BJ (cell line): ENCODE results near the gene CTSW. TPM values are rescaled to one million over a fixed set of nuclear protein-coding genes. Genes with fewer than 3 reads are reported as not detected.
"Not testable (repeated sequence)": the region's sequence is repeated elsewhere in the genome, so short reads cannot be mapped to it uniquely, and the experiment has no call there.

ENCODE experiments used
- CTCF ChIA-PET: fragments of 350-600 bp; formaldehyde crosslinking; extraction: SDS; loops from one replicate; lab custom pipeline; 2021; ENCODE audit warnings: antibody characterized with exemption, inconsistent platforms; lab: Yijun Ruan, JAX
- POLR2A ChIA-PET: fragments of 300-600 bp; sonication (Branson Sonifier 250); formaldehyde crosslinking; extraction: SDS; loops from one replicate; lab custom pipeline; 2021; ENCODE audit warnings: antibody characterized with exemption; lab: Charles Lee
- DNase-seq: peaks from one replicate; pipeline ENCODE4 v3.0.0-alpha.2; 2011; ENCODE audit warnings: low read depth
- H3K27me3 ChIP-seq: 2 replicates; pipeline ENCODE4 v1.6.0; 2011; ENCODE audit warnings: low read length; ENCODE audit not compliant: control insufficient read depth, insufficient read depth
- H3K36me3 ChIP-seq: 2 replicates; pipeline ENCODE4 v1.5.1; 2011; ENCODE audit warnings: low read length; ENCODE audit not compliant: control insufficient read depth, insufficient read depth
- H3K4me3 ChIP-seq: 2 replicates; pipeline ENCODE4 v1.5.1; 2011; ENCODE audit warnings: low read depth, mild to moderate bottlenecking, control low read depth, low read length
- polyA plus RNA-seq: library from polyadenylated mRNA; depleted of rRNA; stranded (reverse); fragments of >200 nt; gene quantifications from 2 replicates; pipeline ENCODE4 v1.2.3, GENCODE V29; 2011
- TF ChIP-seq, protein P1 (sequence below): IDR thresholded peaks from 2 replicates; pipeline ENCODE4 v1.5.1; 2011; ENCODE audit warnings: low read depth, mild to moderate bottlenecking, control low read depth, inconsistent platforms, low read length, moderate library complexity; ENCODE audit not compliant: insufficient read depth

Gene CTSW
- polyA plus RNA-seq, 1 experiment, result 0.21 TPM

DNA sequence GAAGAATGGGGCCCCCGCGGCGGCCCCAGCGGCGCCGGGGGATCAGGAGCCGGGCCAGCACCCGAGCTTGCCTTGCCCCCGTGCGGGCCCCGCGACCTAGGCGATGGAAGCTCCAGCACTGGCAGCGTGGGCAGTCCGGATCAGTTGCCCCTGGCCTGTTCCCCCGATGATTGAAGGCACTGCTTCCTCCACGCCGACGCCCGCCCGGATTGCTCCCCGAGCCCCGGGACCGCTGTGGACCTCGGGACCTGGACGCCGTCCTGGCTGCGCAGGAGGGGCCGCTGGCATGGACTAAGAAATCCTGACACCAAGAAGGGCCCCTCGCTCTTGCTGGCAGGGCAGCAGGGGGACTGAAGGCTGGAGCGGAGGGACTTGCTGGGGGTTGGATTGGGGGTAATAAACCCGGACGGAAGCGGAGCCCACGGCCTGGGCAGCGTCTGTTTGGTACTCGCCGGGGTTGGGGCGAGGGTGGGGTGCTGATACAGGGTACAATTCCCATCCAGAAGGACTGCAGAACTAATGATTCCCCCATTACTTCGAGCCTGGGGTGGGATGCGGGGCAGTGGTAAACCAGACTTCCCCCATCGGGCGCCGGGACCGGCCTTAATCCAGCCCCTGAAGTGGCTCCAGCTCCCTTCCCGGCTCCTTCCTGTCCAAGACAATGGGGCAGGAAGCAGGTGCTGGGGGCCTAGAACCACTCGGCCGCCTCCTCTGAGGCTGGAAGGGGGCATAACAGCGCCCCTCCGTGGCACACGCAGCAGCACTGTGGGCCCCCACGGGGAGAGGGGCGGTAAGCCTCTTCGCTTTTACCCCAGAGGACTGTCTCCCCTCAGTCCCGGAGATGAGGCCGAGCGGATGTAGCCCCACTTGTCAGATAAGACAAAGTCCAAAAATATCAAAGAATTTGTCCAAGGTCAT lies 11.8 kb downstream of the CTSW start:
- Histone ChIP-seq H3K27me3 (no peaks in the 10 kb centered on the region), H3K36me3 (peaks cover 9% of the 10 kb centered on the region), H3K4me3 (peak overlapping the region; percentile 75)
- TF ChIP-seq, protein P1, sequence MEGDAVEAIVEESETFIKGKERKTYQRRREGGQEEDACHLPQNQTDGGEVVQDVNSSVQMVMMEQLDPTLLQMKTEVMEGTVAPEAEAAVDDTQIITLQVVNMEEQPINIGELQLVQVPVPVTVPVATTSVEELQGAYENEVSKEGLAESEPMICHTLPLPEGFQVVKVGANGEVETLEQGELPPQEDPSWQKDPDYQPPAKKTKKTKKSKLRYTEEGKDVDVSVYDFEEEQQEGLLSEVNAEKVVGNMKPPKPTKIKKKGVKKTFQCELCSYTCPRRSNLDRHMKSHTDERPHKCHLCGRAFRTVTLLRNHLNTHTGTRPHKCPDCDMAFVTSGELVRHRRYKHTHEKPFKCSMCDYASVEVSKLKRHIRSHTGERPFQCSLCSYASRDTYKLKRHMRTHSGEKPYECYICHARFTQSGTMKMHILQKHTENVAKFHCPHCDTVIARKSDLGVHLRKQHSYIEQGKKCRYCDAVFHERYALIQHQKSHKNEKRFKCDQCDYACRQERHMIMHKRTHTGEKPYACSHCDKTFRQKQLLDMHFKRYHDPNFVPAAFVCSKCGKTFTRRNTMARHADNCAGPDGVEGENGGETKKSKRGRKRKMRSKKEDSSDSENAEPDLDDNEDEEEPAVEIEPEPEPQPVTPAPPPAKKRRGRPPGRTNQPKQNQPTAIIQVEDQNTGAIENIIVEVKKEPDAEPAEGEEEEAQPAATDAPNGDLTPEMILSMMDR, result peak; percentile 38
- ChIA-PET CTCF (interaction anchor here (0.7 to 11.7 kb wide), 11 partner anchors 7 to 179 kb away, joined by 4 to 130 read pairs (median 44); partner anchors contain the start of genes C11orf68, CFL1, FOSL1 and KAT5), POLR2A (interaction anchor here (0.6 to 2.5 kb wide), 4 partner anchors 7 to 32 kb away, joined by 3 to 19 read pairs (median 3); partner anchors contain the start of gene FOSL1)
- DNase-seq, result no peak

- H3K27me3 ChIP-seq, POLR2A ChIA-PET, DNase-seq, H3K36me3 ChIP-seq: not testable (repeated sequence)
- H3K4me3 ChIP-seq, result peak overlapping the region; percentile 75
- CTCF ChIA-PET, result interaction anchor here (1.3 to 11.7 kb wide), 5 partner anchors 13 to 98 kb away, joined by 4 to 130 read pairs (median 57); partner anchors contain the start of genes C11orf68, CFL1 and MUS81
Observed at GRCh38 chr11:65892137-65892540, 12.5 kb downstream of the CTSW start.

DNA sequence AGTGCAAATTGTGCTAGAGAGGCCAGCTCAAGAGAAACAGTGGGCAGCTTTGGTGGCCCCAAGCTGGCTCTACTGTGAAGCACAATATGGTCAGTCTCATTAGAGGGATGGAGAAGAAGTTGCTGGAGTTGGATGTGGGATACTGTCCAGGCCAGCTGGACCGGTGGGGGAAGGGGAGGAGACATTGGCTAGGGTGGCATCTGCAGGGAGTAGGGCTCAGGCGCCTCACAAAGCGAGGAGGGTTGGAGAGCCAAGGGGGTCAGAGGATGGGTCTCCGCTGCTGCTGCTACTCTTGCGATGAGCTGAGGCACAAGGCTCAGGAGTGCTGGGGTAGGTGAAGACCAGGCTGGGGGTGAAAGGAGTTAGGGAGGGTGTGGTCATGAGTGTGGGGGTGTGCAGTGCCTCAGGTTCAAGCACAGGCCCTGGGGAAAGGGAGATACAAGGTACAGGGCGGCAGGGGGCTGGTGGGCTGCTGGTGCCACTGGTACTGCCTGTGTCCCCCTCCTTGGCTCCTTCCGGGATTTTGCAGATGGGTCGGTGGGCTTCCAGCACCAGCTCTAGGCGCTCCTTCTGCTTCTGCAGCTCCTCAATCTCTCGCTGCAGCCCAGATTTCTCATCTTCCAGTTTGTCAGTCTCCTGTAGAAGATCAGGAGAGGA lies 13.2 kb downstream of the CTSW start:
- H3K27me3 ChIP-seq, result no peaks in the 10 kb centered on the region
- H3K4me3 ChIP-seq, result peak overlapping the region; percentile 75; the same call in 1 of the 2 replicates
- CTCF ChIA-PET, result interaction anchor here (1.0 to 11.7 kb wide), 6 partner anchors 6 to 98 kb away, joined by 3 to 130 read pairs (median 58); partner anchors contain the start of genes C11orf68, CCDC85B and FIBP
- peaks cover 7% of the 10 kb centered on the region for H3K36me3 ChIP-seq
- TF ChIP-seq, protein P1, result no peak
- DNase-seq, result no peak
- POLR2A ChIA-PET, result interaction anchor here (0.6 kb wide), 1 partner anchor 113 kb away, joined by 10 read pairs; no protein-coding TSS in a partner anchor

GRCh38 chr11:65894034-65894591 lies 14.5 kb downstream of the CTSW start:
- POLR2A ChIA-PET, result no interaction called here
- H3K4me3 ChIP-seq, result no peak overlapping the region
- CTCF ChIA-PET, result interaction anchor here (0.6 to 11.7 kb wide), 8 partner anchors 7 to 1708 kb away, joined by 3 to 130 read pairs (median 5); partner anchors contain the start of genes CCDC85B, FIBP, MUS81 and STIP1

More at GRCh38 chr11:65894034-65894591, 14.5 kb downstream of the CTSW start:
- TF ChIP-seq, protein P1, result no peak
- no peak for DNase-seq
- Histone ChIP-seq H3K36me3 (peaks cover 7% of the 10 kb centered on the region), H3K27me3 (no peaks in the 10 kb centered on the region)
